GM20431 (cell line): ENCODE data around the gene WFDC1.
"Not testable (repeated sequence)": the region's sequence is repeated elsewhere in the genome, so short reads cannot be mapped to it uniquely, and the experiment has no call there.

ENCODE experiments used
- in situ Hi-C: fragments of 300-500 bp; cut with MseI, MboI; formaldehyde crosslinking; loops from one replicate; pipeline ENCODE4 v1.15.0; 2020; ENCODE audit warnings: low sequenced_read_pairs; ENCODE audit not compliant: unreplicated experiment

WFDC1 gene

GRCh38 chr16:84324434-84325262, 30.0 kb downstream of the WFDC1 start:
- in situ Hi-C loops = no loop called here

GRCh38 chr16:84326545-84326944, 31.9 kb downstream of the WFDC1 start:
- in situ Hi-C loops = no loop called here

DNA sequence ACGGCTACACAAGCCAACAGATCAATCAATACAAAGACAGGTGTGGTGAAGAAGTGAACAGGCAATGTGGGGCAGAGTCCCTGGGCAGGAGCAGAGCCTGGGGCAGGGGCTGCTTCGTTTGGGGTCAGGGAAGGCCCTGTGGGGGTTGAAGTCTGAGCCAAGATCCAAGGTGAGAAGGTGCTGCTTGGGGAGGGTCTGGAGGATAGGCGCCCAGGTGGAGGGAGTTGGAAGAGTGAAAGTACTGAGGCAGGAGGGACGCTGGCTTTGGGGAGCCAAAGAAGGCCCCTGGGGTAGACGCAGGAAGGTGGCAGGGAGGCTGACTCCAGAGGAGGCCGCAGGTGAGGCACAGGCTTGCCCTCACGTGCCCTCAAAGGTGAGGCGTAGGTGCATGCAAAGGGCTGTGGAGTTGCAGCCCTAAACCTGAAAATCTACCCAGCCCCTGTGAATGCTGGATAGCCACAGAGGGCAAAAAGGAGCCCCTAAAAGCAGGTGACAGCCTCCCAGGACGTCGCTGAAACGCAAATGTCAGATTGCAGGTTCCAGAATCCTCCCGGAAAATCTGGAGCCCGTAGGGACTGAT, 33.3 kb downstream of the WFDC1 start:
- in situ Hi-C loops = no loop called here

DNA sequence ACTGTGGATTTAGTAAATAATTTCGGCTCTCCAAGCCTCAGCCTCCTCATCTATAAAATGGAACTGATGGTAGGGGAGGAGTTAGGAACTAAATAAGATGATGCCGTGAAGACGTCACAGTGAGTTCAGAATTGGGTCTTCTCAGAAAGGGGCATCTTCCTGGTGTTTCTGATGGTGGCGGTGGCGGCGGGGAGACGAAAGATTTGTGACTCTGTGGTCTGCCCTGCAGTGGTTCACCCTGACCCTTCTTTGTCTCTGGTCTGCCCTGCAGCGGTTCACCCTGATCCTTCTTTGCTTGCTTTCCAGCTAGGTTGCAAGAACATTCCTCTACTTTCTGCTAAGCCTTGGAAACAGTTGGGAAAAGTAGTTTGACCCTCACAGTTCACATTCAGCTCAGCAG, 34.3 kb downstream of the WFDC1 start:
- in situ Hi-C loops = no loop called here

DNA sequence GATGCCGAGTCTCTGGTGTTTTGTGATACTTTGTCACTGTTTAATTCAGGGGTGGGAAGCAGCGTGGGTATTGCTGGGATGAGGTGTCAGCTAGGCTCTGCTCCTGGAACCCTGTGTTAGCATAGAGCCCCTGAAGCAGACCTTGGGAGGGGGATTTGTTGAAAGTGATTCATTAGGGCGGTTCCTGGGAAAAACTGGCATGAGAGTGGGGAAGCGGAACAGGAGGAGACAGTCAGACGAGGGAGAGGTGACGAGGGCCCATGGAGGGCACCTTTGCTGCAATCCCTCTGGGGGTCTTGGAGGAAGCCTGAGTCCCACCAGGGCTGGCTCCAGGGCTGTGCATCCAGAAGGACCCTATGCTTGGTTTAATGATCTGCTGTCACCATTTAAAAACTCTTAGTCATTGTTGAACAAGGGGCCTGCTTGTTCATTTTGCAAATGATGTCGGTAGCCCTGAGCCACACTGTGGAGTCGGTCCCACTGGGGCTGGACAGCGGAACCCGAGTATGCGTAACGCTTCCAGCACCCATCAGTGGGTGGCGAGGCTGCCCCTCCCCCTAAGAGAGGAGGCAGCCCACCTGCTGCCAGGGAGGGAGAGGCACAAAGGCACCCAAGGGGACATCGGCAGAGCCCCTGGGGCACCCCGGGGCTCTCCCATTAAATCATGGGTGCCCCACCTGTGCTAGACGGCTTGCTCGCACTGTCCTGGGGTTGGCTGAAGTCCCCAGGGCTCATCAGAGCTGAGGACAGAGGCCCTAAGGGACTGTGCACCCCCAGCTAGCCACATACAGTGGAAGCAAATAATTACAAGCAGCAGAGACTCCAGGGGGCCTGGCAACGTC, 35.4 kb downstream of the WFDC1 start:
- in situ Hi-C loops = no loop called here

- in situ Hi-C loops = no loop called here
Measured at GRCh38 chr16:84330685-84331050, 36.0 kb downstream of the WFDC1 start.

DNA sequence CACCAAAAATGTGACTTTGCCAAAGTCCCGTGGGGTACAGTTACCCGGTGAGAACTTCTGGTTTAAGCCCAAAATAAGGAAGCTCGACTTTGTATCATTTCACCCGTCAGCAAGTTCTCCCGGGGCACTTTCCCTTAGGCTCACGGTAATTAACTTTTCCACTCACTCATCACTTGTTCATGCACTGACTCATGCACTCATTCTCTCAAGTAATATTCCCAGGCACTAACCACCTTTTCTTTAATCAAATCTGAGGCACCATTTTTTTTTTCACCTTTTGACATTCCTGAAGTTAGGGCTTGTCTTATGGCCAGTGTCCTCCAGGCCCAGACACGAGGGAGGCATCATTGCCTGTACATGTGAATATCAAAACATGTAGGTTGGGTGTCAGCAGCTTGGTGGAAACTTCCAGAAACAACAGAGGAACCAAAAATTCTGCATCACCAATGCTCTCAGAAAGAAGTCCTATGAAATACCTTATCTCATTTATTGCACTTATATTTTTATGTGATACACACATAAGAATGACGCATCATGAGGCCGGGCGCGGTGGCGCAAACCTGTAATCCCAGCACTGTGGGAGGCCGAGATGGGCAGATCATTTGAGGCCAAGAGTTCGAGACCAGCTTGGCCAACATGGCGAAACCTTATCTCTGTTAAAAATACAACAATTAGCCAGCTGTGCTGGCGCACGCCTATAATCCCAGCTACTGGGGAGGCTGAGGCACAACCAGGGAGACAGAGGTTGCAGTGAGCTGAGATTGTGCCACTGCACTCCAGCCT, 37.5 kb downstream of the WFDC1 start:
- in situ Hi-C loops = no loop called here

GRCh38 chr16:84332975-84333684, 38.5 kb downstream of the WFDC1 start:
- in situ Hi-C loops = no loop called here

DNA sequence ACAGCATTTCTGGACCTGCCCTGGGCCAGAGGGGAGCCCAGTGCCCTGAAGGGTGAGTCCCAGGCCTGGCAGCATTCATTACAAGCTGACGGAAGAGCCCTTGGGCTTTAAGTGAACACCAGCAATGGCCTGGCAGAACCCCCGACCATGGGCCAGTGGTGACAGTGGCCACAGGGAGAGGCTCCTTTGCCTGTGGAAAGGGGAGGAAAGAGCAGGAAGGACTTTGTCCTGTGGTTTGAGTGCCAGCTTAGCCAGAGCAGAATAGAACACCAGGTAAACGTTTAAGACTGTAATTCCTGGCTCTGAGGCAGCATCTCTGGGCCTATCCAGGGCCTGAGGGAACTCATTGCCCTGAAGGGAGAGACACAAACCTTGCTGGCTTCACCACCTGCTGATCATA, 39.4 kb downstream of the WFDC1 start:
- in situ Hi-C loops = no loop called here

DNA sequence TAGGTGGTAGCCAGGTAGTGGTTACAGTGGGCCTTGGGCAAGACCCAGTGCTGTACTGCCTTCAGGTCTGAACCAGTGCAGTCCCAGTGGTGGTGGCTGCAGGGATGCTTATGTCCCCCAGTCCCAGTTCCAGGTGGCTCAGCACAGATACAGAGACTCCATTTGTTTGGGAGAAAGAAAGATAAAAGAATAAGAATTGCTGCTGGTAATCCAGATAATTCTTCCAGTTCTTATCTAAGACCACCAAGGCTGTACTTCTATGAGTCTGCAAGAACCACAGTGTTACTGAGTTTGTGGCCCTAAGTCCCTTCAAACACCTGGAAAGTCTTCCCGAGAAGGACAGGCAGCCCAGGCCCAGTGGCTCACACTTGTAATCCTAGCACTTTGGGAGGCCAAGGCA, 39.8 kb downstream of the WFDC1 start:
- in situ Hi-C loops = no loop called here

- in situ Hi-C loops = not testable (repeated sequence)
Measured at GRCh38 chr16:84337236-84337635, 42.6 kb downstream of the WFDC1 start.

DNA sequence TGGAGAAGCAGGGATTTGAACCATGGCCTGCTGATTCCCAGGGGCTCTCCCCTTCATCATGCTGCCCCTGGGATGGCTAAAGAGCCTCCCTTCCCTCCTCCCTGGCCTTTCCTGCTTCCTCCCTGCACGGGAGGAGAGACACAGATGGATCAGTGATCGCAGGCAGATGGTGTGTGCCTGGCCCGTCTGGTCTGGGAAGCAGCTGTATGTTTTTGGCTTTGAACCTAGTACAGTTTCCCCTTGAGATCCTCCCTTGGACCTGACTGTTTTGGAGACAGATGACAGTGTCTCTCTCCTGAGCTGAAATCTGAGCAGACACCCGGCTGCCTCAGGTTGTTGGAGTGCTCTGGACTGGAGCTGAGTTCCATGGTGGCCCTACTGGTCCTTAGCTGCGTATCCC, 44.6 kb downstream of the WFDC1 start:
- in situ Hi-C loops = no loop called here

DNA sequence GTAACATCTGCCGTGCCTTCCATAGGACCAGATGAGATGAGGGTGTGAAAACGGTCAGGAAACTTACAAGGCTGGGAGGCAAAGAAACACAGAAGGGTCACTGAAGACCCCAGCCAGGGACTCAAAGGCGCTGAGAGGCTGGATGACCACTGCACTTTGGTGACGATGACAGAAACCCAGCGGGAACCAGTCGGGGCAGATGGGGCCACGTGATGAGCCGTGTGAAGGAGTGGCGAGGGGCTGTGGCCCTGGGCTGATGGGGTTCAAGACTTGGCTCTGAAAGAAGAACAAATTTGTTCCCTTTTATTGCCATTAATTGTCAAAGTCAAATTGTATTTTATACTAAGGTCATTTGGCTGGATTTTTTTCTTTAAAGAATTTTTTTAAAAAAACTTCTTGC, 45.1 kb downstream of the WFDC1 start:
- in situ Hi-C loops = no loop called here

- in situ Hi-C loops = no loop called here
Measured at GRCh38 chr16:84340325-84341040, 45.8 kb downstream of the WFDC1 start.

DNA sequence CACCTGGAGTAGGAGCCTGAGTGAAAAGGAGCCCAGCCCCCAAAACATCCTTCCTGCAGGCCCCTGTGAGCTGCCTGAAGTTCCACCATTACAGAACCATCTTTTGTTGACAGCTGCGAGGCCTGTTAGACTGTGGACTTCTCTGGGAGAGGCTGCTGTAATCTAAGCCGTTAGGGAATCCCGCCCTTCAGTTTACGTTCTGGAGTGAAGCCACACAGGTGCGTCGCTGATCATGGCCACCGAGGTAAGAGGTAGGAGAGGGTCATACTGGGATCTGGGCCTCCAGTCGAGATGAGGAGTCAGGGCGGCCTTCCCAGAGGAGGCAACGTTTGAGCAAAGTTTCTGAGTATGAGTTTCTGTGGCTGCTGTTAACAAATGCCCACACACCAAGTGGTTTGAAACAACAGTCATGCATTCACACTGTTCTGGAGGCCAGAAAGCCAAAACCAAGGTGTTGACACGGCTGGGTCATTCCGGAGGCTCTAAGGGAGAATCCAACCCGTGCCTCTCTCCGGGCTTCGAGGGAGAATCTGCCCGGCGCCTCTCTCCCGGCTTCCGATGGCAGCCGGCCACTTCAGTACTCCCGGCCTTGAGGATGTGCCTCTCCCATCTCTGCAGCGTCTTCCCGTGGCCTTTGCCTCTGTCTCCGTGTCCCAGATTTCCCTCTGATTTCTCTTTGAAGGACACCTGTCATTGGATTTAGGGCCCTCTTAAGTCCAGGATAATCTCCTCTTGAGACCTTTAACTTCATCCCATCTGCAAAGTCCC, 47.0 kb downstream of the WFDC1 start:
- in situ Hi-C loops = no loop called here

DNA sequence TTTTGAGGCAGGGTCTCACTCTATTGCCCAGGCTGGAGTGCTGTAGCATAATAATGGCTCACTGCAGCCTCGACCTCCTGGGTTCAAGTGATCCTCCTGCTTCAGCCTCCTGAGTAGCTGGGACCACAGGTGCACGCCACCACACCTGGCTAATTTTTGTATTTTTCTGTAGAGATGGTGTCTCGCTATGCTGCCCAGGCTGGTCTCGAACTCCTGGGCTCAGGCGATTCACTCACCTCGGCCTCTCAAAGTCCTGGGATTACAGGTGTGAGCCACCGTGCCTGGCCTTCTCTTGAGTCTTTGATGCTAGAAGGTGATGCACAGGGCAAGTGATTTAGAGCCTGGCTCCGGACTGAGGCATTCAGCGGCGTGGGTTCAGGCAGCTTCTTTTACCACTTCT, 49.1 kb downstream of the WFDC1 start:
- in situ Hi-C loops = not testable (repeated sequence)

- in situ Hi-C loops = no loop called here
Measured at GRCh38 chr16:84344781-84345180, 50.1 kb downstream of the WFDC1 start.

DNA sequence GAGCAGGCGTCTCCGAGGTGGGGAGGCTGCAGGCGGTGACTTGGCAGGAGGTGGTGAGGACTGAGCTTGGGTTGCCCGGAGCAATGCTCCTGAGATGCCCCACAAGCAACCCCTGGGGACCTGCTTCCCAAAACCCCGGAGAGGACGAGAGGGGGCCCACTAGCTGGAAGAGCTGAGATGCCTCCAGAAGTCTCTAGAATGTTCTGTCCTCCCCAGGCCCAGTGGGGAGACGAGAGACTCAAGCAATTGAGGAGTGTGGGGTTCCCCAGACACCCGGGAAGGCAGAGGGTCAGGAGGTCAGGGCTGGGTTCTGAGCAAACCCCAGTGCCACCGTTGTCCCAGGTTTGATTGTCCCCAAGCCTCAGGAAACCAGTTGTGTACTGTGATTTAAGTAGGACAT, 52.5 kb downstream of the WFDC1 start:
- in situ Hi-C loops = no loop called here
